ENCODE data around the gene PLEKHG3. TPM values are rescaled to one million over a fixed set of nuclear protein-coding genes. Genes with fewer than 3 reads are reported as not detected.

Gene PLEKHG3
- total and polyA plus RNA-seq, 9 donors, result 17.5 to 92.9 (median 67.7) TPM

- WGBS, 3 donors, result 83 to 98% (median 89%) methylated on average over 5 of the region's 5 CpGs
- Histone ChIP-seq H3K4me3 (no peak overlapping the region), H3K4me1 (ENCODE audit: insufficient read depth) (no peaks in the 10 kb centered on the region), H3K27ac (no peak overlapping the region), H3K27me3 (no peaks in the 10 kb centered on the region), H3K9me3 (no peaks in the 10 kb centered on the region), H3K36me3 (no peaks in the 10 kb centered on the region)
- TF ChIP-seq CTCF (IDR thresholded peaks at IDR 0.05) (no peak), POLR2A (IDR thresholded peaks at IDR 0.05) (no peak), EP300 (IDR thresholded peaks at IDR 0.05) (no peak)
- intact Hi-C loops (cut with DNase I), result no loop called here
- no peak for DNase-seq
These were observed 44.9 kb upstream of the PLEKHG3 start for GRCh38 chr14:64659366-64659765.

DNA sequence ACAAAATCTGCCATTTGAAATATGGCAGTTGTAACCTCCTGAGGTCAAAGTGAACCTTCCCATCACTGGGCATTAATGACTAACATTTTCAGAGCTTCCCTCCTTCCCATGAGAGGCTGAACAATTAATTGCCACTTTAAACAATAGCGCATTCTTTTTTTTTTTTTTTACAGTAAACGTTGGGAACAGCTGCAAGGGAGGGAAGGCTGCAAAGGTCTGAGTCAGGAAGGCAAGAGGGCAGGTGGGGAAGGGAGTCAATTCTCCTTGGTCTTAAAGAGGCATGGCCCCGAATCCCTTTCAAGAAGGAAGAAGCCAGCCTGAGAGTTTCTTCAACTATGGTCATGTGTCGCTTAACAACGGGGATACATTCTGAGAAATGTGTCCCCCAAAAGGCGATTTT is 41.0 kb upstream of the PLEKHG3 start:
- WGBS, 3 donors, result 72 to 79% (median 78%) methylated on average over 6 of the region's 6 CpGs
- H3K27me3 ChIP-seq, result no peaks in the 10 kb centered on the region
- no peak overlapping the region for H3K4me3 ChIP-seq
- no peaks in the 10 kb centered on the region for H3K36me3 ChIP-seq
- intact Hi-C loops (cut with DNase I), result no loop called here
- no peaks in the 10 kb centered on the region for H3K9me3 ChIP-seq
- no peak for DNase-seq
- TF ChIP-seq EP300 (IDR thresholded peaks at IDR 0.05) (no peak), CTCF (IDR thresholded peaks at IDR 0.05) (no peak), POLR2A (IDR thresholded peaks at IDR 0.05) (no peak)
- no peak overlapping the region for H3K27ac ChIP-seq
- H3K4me1 ChIP-seq (ENCODE audit: insufficient read depth), result no peaks in the 10 kb centered on the region

GRCh38 chr14:64671591-64671990 is 32.6 kb upstream of the PLEKHG3 start:
- H3K9me3 ChIP-seq, result no peaks in the 10 kb centered on the region
- DNase-seq, result no peak
- WGBS, 3 donors, result 6 to 11% (median 7%) methylated on average over 3 of the region's 3 CpGs
- intact Hi-C loops (cut with DNase I), result loop anchor here (2.0 to 10.0 kb wide), 5 partner anchors 91 to 263 kb away; no protein-coding TSS in a partner anchor
- no peaks in the 10 kb centered on the region for H3K27me3 ChIP-seq
- H3K36me3 ChIP-seq, result no peaks in the 10 kb centered on the region
- no peak overlapping the region for H3K27ac ChIP-seq
- TF ChIP-seq CTCF (IDR thresholded peaks at IDR 0.05) (peak; percentile 67 to 82 (median 79)), POLR2A (IDR thresholded peaks at IDR 0.05) (no peak)
- H3K4me1 ChIP-seq (ENCODE audit: insufficient read depth), result no peaks in the 10 kb centered on the region
- no peak overlapping the region for H3K4me3 ChIP-seq

- no peak overlapping the region for H3K4me3 ChIP-seq
- H3K27me3 ChIP-seq, result no peaks in the 10 kb centered on the region
- no peaks in the 10 kb centered on the region for H3K36me3 ChIP-seq
- no peak overlapping the region for H3K27ac ChIP-seq
- intact Hi-C loops (cut with DNase I), result loop anchor here in 3 of 4 donors (5.0 to 10.0 kb wide), 3 partner anchors 89 to 261 kb away; no protein-coding TSS in a partner anchor
- H3K4me1 ChIP-seq (ENCODE audit: insufficient read depth), result no peaks in the 10 kb centered on the region
- no peak for TF ChIP-seq CTCF (IDR thresholded peaks at IDR 0.05)
- TF ChIP-seq POLR2A (IDR thresholded peaks at IDR 0.05), result no peak
- DNase-seq, result no peak
- no peaks in the 10 kb centered on the region for H3K9me3 ChIP-seq
- 92 to 94% (median 94%) methylated on average over 8 of the region's 8 CpGs for WGBS, 3 donors
These were observed 30.9 kb upstream of the PLEKHG3 start for GRCh38 chr14:64673316-64673715.
